ENCODE data around the gene RBM23. TPM values are rescaled to one million over a fixed set of nuclear protein-coding genes. Genes with fewer than 3 reads are reported as not detected.

The RBM23 gene
- total RNA-seq, 2 experiments from 2014 or later: 46.9 to 55.2 TPM

DNA sequence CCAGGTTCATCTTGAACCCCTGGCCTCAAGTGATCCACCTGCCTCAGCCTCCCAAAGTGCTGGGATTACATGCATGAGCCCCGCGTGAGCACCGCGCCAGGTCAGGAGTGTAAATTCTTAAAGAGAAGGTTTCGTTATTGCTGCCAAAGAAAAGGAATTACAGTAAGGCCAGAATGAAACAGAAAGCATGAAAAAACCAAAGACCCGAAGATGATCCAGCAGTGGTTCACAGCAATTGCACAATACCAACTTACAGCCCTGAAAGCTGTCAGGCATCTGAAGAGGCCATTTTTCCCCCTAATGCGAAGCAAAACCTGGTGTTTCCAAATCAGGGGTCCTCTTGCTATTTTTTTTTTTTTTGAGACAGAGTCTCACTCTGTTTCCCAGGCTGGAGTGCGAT lies 10.3 kb downstream of the RBM23 start:
- ChIA-PET CTCF (interaction anchor here (1.3 to 2.0 kb wide), 2 partner anchors 8 to 10 kb away, joined by 3 to 5 read pairs; partner anchors contain the start of gene RBM23), POLR2A (no interaction called here)
- Mint-ChIP-seq H3K36me3 (ENCODE audit: low read depth) (peaks cover 58% of the 10 kb centered on the region), H3K9me3 (no peaks in the 10 kb centered on the region), H3K27ac (no peak overlapping the region), H3K4me1 (ENCODE audit: low read depth) (peaks cover 20% of the 10 kb centered on the region), H3K4me3 (no peak overlapping the region), H3K27me3 (no peaks in the 10 kb centered on the region)
- TF ChIP-seq, protein P1, sequence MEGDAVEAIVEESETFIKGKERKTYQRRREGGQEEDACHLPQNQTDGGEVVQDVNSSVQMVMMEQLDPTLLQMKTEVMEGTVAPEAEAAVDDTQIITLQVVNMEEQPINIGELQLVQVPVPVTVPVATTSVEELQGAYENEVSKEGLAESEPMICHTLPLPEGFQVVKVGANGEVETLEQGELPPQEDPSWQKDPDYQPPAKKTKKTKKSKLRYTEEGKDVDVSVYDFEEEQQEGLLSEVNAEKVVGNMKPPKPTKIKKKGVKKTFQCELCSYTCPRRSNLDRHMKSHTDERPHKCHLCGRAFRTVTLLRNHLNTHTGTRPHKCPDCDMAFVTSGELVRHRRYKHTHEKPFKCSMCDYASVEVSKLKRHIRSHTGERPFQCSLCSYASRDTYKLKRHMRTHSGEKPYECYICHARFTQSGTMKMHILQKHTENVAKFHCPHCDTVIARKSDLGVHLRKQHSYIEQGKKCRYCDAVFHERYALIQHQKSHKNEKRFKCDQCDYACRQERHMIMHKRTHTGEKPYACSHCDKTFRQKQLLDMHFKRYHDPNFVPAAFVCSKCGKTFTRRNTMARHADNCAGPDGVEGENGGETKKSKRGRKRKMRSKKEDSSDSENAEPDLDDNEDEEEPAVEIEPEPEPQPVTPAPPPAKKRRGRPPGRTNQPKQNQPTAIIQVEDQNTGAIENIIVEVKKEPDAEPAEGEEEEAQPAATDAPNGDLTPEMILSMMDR (IDR thresholded peaks at IDR 0.05): no peak
- intact Hi-C loops (cut with micrococcal nuclease): no loop called here
- ATAC-seq: no peak
- no peak for DNase-seq

DNA sequence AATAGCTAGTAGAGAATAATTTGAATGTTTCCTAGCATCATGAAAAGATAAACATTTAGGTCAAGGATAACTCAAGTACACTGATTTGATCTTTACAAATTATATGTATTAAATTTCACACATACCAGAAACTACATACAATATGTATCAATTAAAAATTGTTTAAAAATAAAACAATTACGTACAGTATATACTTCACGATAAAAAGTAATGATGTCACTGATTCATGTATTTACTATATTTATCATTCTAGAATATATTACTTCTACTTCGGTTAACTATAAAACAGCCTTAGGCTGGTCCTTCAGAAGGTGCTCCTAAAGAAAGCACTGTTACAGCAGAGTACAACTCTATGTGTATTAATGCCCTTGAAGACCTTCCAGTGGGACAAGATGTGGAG lies 11.5 kb downstream of the RBM23 start:
- ChIA-PET POLR2A (interaction anchor here (1.0 kb wide), 1 partner anchor 11 kb away, joined by 4 read pairs; the partner anchor contains the start of gene RBM23), CTCF (interaction anchor here (0.6 to 2.0 kb wide), 8 partner anchors 11 to 140 kb away, joined by 3 to 6 read pairs (median 3); partner anchors contain the start of genes PRMT5 and RBM23)
- Mint-ChIP-seq H3K4me1 (ENCODE audit: low read depth) (peaks cover 19% of the 10 kb centered on the region), H3K27ac (no peak overlapping the region), H3K4me3 (no peak overlapping the region), H3K9me3 (no peaks in the 10 kb centered on the region), H3K27me3 (no peaks in the 10 kb centered on the region), H3K36me3 (ENCODE audit: low read depth) (peaks cover 61% of the 10 kb centered on the region)
- DNase-seq (no peak), ATAC-seq (no peak)
- TF ChIP-seq, protein P1 (IDR thresholded peaks at IDR 0.05): no peak
- intact Hi-C loops (cut with micrococcal nuclease): no loop called here

DNA sequence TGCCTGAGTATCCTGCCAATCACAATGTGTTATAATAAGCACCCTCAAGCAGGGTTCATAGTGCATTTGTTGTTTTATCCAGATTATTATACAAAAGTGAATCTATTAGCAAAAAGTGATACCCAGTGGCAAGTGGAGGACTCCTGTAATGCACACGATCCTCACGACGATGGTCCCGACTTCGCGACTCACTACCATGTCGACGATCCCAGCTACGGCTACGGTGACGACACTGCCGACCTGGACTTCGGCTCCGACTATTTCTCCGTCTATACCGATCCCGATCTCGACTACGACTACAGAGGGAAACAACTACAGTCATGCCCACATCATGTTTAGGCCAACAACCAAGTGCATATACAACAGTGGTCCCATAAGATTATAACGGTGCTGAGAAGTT lies 12.9 kb downstream of the RBM23 start:
- ATAC-seq (no peak), DNase-seq (no peak)
- Mint-ChIP-seq H3K9me3 (no peaks in the 10 kb centered on the region), H3K4me1 (ENCODE audit: low read depth) (peaks cover 7% of the 10 kb centered on the region), H3K4me3 (no peak overlapping the region), H3K27me3 (no peaks in the 10 kb centered on the region), H3K27ac (no peak overlapping the region), H3K36me3 (ENCODE audit: low read depth) (peaks cover 61% of the 10 kb centered on the region)
- CTCF ChIA-PET: no interaction called here
- intact Hi-C loops (cut with micrococcal nuclease): no loop called here
- TF ChIP-seq, protein P1 (IDR thresholded peaks at IDR 0.05): no peak
- POLR2A ChIA-PET: no interaction called here

DNA sequence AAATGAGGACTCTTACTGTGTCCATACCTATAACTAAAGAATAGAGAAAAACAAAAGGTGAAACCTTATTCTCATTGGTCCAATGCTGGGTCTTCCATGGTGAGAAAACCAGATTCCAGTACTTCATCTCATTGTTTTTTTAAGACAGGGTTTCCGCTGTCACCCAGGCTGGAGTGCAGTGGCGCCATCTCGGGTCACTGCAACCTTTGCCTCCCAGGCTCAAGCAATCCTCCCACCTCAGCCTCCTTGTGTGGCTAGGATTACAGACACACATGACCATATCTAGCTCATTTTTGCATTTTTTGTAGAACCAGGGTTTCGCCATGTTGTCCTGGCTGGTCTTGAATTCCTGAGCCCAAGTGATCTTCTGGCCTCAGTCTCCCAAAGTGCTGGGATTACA lies 13.3 kb downstream of the RBM23 start:
- H3K4me3 Mint-ChIP-seq: no peak overlapping the region
- H3K27me3 Mint-ChIP-seq: no peaks in the 10 kb centered on the region
- DNase-seq: no peak
- intact Hi-C loops (cut with micrococcal nuclease): no loop called here
- TF ChIP-seq, protein P1 (IDR thresholded peaks at IDR 0.05): no peak
- ChIA-PET POLR2A (no interaction called here), CTCF (interaction anchor here (1.3 kb wide), 1 partner anchor 163 kb away, joined by 3 read pairs; no protein-coding TSS in a partner anchor)
- H3K36me3 Mint-ChIP-seq (ENCODE audit: low read depth): peaks cover 59% of the 10 kb centered on the region
- H3K9me3 Mint-ChIP-seq: no peaks in the 10 kb centered on the region
- H3K4me1 Mint-ChIP-seq (ENCODE audit: low read depth): peaks cover 8% of the 10 kb centered on the region
- H3K27ac Mint-ChIP-seq: no peak overlapping the region
- no peak for ATAC-seq

DNA sequence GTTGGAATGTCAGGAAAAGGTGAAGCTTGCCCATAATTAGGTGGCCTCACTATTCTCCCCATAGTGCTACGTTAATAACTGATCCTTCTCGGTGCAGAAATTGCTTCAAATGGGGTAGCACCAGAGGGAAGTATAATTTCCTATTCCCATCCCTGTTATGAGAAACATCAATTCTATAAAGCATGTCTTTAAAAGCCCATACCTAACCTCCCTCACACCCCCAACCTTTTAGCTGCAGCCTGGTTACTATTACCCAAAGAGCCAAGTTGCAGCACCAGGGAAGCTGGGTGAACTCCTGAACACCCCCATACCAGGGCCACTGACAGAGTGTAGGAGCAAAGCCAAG lies 15.2 kb downstream of the RBM23 start:
- H3K27ac Mint-ChIP-seq: no peak overlapping the region
- peaks cover 8% of the 10 kb centered on the region for H3K4me1 Mint-ChIP-seq (ENCODE audit: low read depth)
- no peak overlapping the region for H3K4me3 Mint-ChIP-seq
- H3K9me3 Mint-ChIP-seq: no peaks in the 10 kb centered on the region
- no peaks in the 10 kb centered on the region for H3K27me3 Mint-ChIP-seq
- intact Hi-C loops (cut with micrococcal nuclease): no loop called here
- ChIA-PET POLR2A (interaction anchor here (1.4 to 1.5 kb wide), 2 partner anchors 15 to 17 kb away, joined by 4 to 8 read pairs; partner anchors contain the start of gene RBM23), CTCF (interaction anchor here (0.7 to 6.7 kb wide), 7 partner anchors 15 to 84 kb away, joined by 3 to 119 read pairs (median 28); partner anchors contain the start of genes LRP10, RBM23 and REM2)
- DNase-seq: no peak
- TF ChIP-seq, protein P1 (IDR thresholded peaks at IDR 0.05): no peak
- peaks cover 52% of the 10 kb centered on the region for H3K36me3 Mint-ChIP-seq (ENCODE audit: low read depth)
- no peak for ATAC-seq
